HG03039 (cell line): ENCODE results near the gene PNMT.

Source experiments
- ATAC-seq: cut with Tn5 transposase; IDR thresholded peaks from one replicate; pipeline ENCODE4 v1.9.1; 2021; ENCODE audit warnings: mild to moderate bottlenecking, moderate library complexity; ENCODE audit not compliant: unreplicated experiment

PNMT gene

DNA sequence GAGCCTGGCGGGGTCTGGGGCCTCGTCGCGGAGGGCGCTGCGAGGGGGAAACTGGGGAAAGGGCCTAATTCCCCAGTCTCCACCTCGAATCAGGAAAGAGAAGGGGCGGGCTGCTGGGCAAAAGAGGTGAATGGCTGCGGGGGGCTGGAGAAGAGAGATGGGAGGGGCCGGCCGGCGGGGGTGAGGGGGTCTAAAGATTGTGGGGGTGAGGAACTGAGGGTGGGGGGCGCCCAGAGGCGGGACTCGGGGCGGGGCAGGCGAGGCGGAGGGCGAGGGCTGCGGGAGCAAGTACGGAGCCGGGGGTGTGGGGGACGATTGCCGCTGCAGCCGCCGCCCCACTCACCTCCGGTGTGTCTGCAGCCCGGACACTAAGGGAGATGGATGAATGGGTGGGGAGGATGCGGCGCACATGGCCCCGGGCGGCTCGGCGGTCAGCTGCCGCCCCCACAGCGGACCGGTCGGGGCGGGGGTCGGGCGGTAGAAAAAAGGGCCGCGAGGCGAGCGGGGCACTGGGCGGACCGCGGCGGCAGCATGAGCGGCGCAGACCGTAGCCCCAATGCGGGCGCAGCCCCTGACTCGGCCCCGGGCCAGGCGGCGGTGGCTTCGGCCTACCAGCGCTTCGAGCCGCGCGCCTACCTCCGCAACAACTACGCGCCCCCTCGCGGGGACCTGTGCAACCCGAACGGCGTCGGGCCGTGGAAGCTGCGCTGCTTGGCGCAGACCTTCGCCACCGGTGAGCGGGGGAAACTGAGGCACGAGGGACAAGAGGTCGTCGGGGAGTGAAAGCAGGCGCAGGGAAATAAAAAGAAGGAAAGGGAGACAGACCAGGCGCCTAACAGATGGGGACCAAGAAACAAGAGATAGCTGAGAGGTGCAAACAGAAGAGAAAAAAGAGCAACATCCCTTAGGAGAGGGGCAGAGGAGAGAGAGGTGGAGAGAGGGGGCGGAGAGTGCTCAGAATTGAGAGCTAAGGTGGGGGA, at the start of gene PNMT:
Gene PNMT, plus strand, starts transcription at position 509 of the 980 bp plus-strand sequence. Its CDS starts 23 bp downstream, at position 532.
- no peak for ATAC-seq

- no peak for ATAC-seq
Measured at GRCh38 chr17:39618956-39619785, 49.1 kb upstream of the PNMT start.

- no peak for ATAC-seq
Measured at GRCh38 chr17:39619786-39620101, 48.5 kb upstream of the PNMT start.

GRCh38 chr17:39621523-39622379, 46.5 kb upstream of the PNMT start:
- peak; percentile 55 for ATAC-seq

GRCh38 chr17:39622380-39623006, 45.8 kb upstream of the PNMT start:
- ATAC-seq, result peak; percentile 17

- peak; percentile 45 for ATAC-seq
Measured at GRCh38 chr17:39623356-39623950, 44.8 kb upstream of the PNMT start.

DNA sequence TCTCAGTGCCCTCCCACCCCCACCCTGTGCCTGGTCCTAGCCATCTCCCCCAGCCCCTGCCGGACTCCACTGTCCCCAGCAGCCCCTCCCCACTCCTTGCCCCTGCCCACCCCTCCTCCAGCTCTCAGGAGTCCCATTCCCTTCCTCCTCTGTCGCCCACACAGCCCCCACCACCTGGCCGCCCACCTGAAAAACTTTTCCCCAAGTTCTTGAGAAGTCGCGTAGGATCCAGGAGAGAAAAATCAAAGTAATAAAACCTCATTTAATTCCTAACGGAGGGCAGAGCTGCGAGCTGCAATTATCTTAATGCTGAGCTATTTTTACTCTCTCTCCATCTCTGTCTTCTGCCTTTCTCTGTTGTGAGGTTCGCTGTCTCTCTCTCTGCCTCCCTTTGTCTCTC, 43.9 kb upstream of the PNMT start:
- no peak for ATAC-seq

DNA sequence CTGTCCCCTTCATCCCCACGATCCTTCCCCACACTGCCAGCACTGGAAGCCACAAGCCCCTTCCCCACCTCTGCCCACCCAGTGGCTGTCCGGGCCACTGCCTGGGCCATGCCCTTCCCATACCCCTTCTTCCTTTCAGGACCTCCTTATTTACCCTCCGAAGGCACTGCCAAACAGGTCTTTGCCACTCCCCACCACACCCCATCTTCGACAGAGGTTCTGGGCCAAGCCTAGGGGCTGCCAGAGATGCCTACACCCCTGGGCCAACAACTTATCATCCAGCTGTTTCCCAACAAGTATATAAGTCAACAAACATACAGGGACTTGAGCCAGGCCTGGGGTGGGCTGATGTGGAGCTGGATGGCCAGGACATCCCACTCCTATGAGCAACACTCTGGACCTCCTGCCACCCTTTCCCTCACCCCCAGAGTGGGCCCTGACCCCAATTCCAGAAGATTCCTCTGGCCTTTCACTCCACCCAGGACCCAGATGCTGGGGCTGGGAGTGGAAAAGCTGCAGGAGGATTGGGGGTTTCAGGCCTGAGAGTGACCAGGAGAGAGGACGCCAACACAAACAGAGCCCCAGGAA, 43.0 kb upstream of the PNMT start:
- no peak for ATAC-seq

- ATAC-seq, result no peak
Measured at GRCh38 chr17:39626171-39627046, 41.8 kb upstream of the PNMT start, which contains the start of gene PPP1R1B. PPP1R1B (plus strand) TSS chr17:39626952; CDS start chr17:39627393, 441 bp downstream.

GRCh38 chr17:39627047-39627711, 41.1 kb upstream of the PNMT start:
- ATAC-seq, result no peak

DNA sequence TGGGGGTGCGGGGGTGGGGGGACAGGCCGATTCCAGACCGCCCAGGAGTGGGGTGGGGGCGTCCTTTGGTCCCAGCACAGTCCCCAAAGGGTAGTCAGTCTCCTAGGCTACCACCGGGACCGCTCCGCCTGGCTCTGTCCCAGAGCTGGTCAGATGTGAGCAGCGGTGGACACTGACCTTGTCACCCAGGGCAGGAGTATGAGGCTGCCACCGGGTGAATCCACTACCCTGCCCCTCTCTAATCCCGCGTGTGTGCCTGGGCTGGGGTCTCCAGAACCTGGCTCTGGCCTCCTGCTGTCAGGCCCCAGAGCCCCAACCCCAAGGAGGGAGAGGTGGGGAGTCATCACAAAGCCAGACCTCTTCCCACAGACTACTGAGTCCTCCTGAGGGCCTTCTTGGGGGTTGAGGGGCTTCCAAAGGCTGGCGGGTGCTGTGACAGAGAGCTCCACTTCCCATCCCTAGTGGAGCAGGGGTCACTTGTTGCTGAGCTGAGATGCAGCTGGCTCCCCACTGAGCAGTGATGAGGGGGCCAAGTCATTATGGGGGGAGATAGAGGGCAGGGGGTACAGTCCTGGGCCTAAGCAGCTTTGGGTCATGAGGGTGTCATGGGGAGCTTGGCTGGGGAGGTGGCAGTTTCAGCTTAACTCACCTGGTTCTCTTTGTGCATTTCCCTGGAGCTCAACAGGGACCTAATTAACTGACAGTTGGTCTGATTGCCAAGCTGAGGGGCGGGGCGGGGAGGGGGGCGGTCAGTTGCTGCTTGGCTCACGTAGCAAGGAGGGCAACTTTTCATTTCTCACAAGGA, 40.3 kb upstream of the PNMT start:
- ATAC-seq, result no peak

GRCh38 chr17:39628655-39629493, 39.4 kb upstream of the PNMT start:
- ATAC-seq, result no peak

GRCh38 chr17:39629494-39629880, 38.8 kb upstream of the PNMT start:
- no peak for ATAC-seq

DNA sequence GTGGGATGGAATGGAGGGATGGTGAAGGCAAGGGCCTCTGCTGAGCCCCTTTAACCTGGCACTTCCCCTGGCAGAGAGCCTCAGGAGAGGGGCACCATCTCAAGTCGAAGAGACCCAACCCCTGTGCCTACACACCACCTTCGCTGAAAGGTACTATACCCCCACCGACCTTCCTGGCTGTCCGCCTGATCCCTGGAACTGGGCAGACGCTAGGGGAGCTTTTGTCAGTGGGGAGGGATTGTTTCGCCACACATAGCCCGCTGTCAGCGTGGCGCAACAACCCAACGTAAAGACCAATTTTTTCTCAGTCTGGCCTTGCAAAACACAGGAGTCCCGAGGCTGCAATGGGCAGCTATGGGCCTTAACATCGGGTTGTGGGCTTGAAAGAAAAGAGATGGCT, 38.4 kb upstream of the PNMT start:
- no peak for ATAC-seq

DNA sequence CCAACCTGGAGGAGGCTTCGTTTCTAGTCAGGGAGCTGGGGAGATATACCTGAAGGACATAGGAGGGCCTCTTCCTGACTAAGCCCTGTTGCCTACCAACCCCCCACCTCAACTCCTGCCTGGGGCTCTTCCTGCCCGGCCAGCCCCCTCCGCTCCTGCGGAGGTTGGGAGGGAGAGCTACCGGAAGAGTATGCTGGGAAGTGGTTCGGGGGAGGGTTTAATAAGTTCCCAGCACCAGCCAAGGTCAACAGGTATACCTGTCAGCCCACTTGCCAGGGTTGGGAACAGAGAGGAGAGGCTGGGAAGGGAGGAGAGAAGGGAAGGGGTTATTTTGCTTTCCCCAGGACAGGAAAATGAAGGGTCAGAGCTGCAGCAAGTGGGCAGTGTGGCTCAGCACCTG, 36.9 kb upstream of the PNMT start:
- ATAC-seq, result no peak

- ATAC-seq, result no peak
Measured at GRCh38 chr17:39632153-39632941, 35.9 kb upstream of the PNMT start.
